HFFc6 (cell line): ENCODE data around the gene YBX2. TPM values are rescaled to one million over a fixed set of nuclear protein-coding genes. Genes with fewer than 3 reads are reported as not detected.

Experiments
- DNase-seq: peaks from one replicate; pipeline ENCODE4 v3.0.0-alpha.2; 2018
- H3K27ac Mint-ChIP-seq: 2 replicates; pipeline ENCODE4 v1.8.0; 2020; ENCODE audit warnings: mild to moderate bottlenecking, mixed read lengths
- H3K27me3 Mint-ChIP-seq: 2 replicates; pipeline ENCODE4 v1.8.0; 2021; ENCODE audit warnings: mild to moderate bottlenecking, moderate library complexity, mixed read lengths; ENCODE audit not compliant: insufficient read depth
- H3K36me3 Mint-ChIP-seq: 2 replicates; pipeline ENCODE4 v1.8.0; 2021; ENCODE audit warnings: low read depth, mixed read lengths
- H3K4me1 Mint-ChIP-seq: 2 replicates; pipeline ENCODE4 v1.8.0; 2020; ENCODE audit warnings: low read depth, mixed read lengths
- H3K4me3 Mint-ChIP-seq: 2 replicates; pipeline ENCODE4 v1.8.0; 2020; ENCODE audit warnings: mild to moderate bottlenecking, moderate library complexity, mixed read lengths
- H3K9me3 Mint-ChIP-seq: 2 replicates; pipeline ENCODE4 v1.8.0; 2020; ENCODE audit warnings: mild to moderate bottlenecking, mixed read lengths
- CTCF ChIP-seq: fragments of 200-600 bp; sonication (generic); IDR thresholded peaks from 2 replicates; pipeline ENCODE4 v1.5.0; 2021; ENCODE audit warnings: antibody characterized with exemption, mild to moderate bottlenecking
- total RNA-seq, 6 experiments: library from RNA; stranded (reverse); fragmentation: NEBNext Ultra II Directional; extraction: Animal tissue kit (Norgen Biotek cat#: 25700); gene quantifications; 2 replicates in 1 of 6; 3 replicates in 5 of 6; pipeline ENCODE4 v1.2.3, GENCODE V29; 2021

The YBX2 gene
- total RNA-seq, 6 experiments from 2014 or later: not detected

- H3K4me1 Mint-ChIP-seq: peaks cover 52% of the 10 kb centered on the region
- DNase-seq: peak; percentile 80
- peak overlapping the region; percentile 94 for H3K4me3 Mint-ChIP-seq
- peaks cover 16% of the 10 kb centered on the region for H3K27me3 Mint-ChIP-seq
- H3K36me3 Mint-ChIP-seq: peaks cover 50% of the 10 kb centered on the region
- H3K27ac Mint-ChIP-seq: peak overlapping the region; percentile 94
- no peaks in the 10 kb centered on the region for H3K9me3 Mint-ChIP-seq
- TF ChIP-seq CTCF: no peak
Observed at GRCh38 chr17:7308625-7309433, 14.4 kb upstream of the YBX2 start.

GRCh38 chr17:7307686-7308624, 13.5 kb upstream of the YBX2 start:
- no peaks in the 10 kb centered on the region for H3K9me3 Mint-ChIP-seq
- H3K4me1 Mint-ChIP-seq: peaks cover 43% of the 10 kb centered on the region
- H3K27ac Mint-ChIP-seq: peak overlapping the region; percentile 99
- H3K36me3 Mint-ChIP-seq: peaks cover 41% of the 10 kb centered on the region
- TF ChIP-seq CTCF: peak; percentile 36
- peaks cover 12% of the 10 kb centered on the region for H3K27me3 Mint-ChIP-seq
- no peak for DNase-seq
- H3K4me3 Mint-ChIP-seq: peak overlapping the region; percentile 94

GRCh38 chr17:7306911-7307685, 12.7 kb upstream of the YBX2 start, which contains the start of gene EIF5A:
TSS of gene EIF5A (plus strand) at chr17:7307628. CDS start at chr17:7309636, 2,008 bp downstream.
- peaks cover 10% of the 10 kb centered on the region for H3K27me3 Mint-ChIP-seq
- peaks cover 33% of the 10 kb centered on the region for H3K36me3 Mint-ChIP-seq
- peak; percentile 100 for DNase-seq
- peak within 1 kb of the TSS; percentile 94 for H3K4me3 Mint-ChIP-seq
- no peaks in the 10 kb centered on the region for H3K9me3 Mint-ChIP-seq
- H3K4me1 Mint-ChIP-seq: peaks cover 36% of the 10 kb centered on the region
- TF ChIP-seq CTCF: no peak
- H3K27ac Mint-ChIP-seq: peak within 1 kb of the TSS; percentile 99

- no peaks in the 10 kb centered on the region for H3K9me3 Mint-ChIP-seq
- peaks cover 9% of the 10 kb centered on the region for H3K4me1 Mint-ChIP-seq
- no peak for TF ChIP-seq CTCF
- no peak overlapping the region for H3K4me3 Mint-ChIP-seq
- H3K27ac Mint-ChIP-seq: no peak overlapping the region
- DNase-seq: no peak
- peaks cover 8% of the 10 kb centered on the region for H3K36me3 Mint-ChIP-seq
- H3K27me3 Mint-ChIP-seq: peaks cover 18% of the 10 kb centered on the region
Observed at GRCh38 chr17:7304179-7304578, 9.7 kb upstream of the YBX2 start.
